ENCODE data around the gene TARP.

DNA sequence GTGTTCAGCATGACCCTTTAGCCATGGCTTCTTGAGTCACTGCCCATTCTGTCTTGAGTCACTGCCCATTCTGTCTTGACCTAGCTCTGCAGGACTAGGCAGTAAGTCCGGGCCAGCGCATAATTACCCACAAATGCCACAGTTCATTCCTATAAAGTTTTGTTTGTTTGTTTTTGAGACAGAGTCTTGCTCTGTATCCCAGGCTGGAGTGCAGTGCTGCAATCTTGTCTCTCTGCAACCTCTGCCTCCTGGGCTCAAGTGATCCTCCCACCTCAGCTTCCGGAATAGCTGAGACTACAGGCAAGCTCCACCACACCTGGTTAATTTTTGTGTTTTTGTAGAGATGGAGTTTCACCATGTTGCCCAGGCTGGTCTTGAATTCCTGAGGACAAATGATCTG is 32.7 kb upstream of the TARP start:
- TF ChIP-seq CTCF (IDR thresholded peaks at IDR 0.05; ENCODE audit: insufficient read depth, low read length) (no peak), POLR2AphosphoS5 (IDR thresholded peaks at IDR 0.05; ENCODE audit: low read depth) (no peak)
